ENCODE measurements around the gene PAK5. TPM values are rescaled to one million over a fixed set of nuclear protein-coding genes. Genes with fewer than 3 reads are reported as not detected.

PAK5 gene
- total RNA-seq, 4 donors from 2014 or later = 0.04 to 0.34 (median 0.24) TPM

DNA sequence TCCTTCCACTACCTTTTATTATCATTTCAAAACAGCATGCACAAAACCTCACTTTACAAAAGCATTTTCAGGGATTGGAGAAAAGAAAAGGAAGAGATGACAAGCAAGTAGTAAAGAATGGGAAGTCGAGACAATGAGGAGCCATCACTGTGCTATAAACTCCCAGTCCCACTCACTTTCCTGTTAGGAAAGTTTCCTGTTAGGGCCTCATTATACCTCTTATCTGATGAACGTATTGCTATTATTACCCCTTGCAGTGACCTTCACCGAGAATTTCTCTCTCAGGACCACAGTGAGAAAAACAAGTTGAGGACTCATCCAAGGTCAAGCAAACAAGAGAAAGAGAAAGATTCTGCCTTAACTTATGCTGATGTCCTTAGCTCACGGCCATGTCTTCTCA, 295.7 kb downstream of the PAK5 start:
- H3K4me1 ChIP-seq = no peaks in the 10 kb centered on the region
- 58 to 71% methylated on average over 4 of the region's 4 CpGs for WGBS, 2 donors
- TF ChIP-seq POLR2A (IDR thresholded peaks at IDR 0.05) = no peak
- TF ChIP-seq CTCF (IDR thresholded peaks at IDR 0.05) = no peak
- H3K36me3 ChIP-seq = no peaks in the 10 kb centered on the region
- no peak for DNase-seq
- no peak overlapping the region for H3K4me3 ChIP-seq
- no peaks in the 10 kb centered on the region for H3K27me3 ChIP-seq
- no peaks in the 10 kb centered on the region for H3K9me3 ChIP-seq
- H3K27ac ChIP-seq = no peak overlapping the region
- intact Hi-C loops (cut with DNase I) = no loop called here

DNA sequence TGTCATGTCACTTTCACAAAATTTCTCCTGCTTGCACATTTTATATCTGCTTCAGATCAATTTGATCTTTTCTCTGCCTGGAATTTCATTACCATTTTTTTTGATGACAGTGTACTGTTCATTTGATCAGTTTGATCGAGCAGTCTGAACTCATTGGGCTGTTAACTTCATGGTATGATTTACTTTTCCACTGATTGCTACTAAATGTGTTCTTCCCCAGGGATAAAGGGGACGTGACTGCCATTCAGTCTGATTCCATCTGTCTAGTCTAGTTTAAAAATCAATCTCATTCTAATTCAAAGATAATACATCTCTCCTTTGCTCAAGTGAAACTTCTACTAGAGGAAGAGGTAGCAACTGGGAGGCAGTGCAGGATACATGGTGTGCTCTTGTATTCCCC, 303.4 kb downstream of the PAK5 start:
- intact Hi-C loops (cut with DNase I) = no loop called here
- H3K9me3 ChIP-seq = no peaks in the 10 kb centered on the region
- no peaks in the 10 kb centered on the region for H3K36me3 ChIP-seq
- H3K4me1 ChIP-seq = no peaks in the 10 kb centered on the region
- H3K27me3 ChIP-seq = no peaks in the 10 kb centered on the region
- whole genome bisulfite sequencing, 2 donors = 80 to 92% methylated on average over 2 of the region's 2 CpGs
- no peak overlapping the region for H3K27ac ChIP-seq
- TF ChIP-seq POLR2A (IDR thresholded peaks at IDR 0.05) = no peak
- no peak for TF ChIP-seq CTCF (IDR thresholded peaks at IDR 0.05)
- no peak for DNase-seq
- H3K4me3 ChIP-seq = no peak overlapping the region

GRCh38 chr20:9534025-9534424, 304.9 kb downstream of the PAK5 start:
- 78 to 81% methylated on average over 5 of the region's 5 CpGs for WGBS, 2 donors
- no peaks in the 10 kb centered on the region for H3K9me3 ChIP-seq
- TF ChIP-seq CTCF (IDR thresholded peaks at IDR 0.05) (no peak), POLR2A (IDR thresholded peaks at IDR 0.05) (no peak)

GRCh38 chr20:9532069-9532838, 306.6 kb downstream of the PAK5 start:
- TF ChIP-seq POLR2A (IDR thresholded peaks at IDR 0.05) (no peak), CTCF (IDR thresholded peaks at IDR 0.05) (no peak)
- intact Hi-C loops (cut with DNase I) = no loop called here
- H3K27ac ChIP-seq = no peak overlapping the region
- no peaks in the 10 kb centered on the region for H3K36me3 ChIP-seq
- no peaks in the 10 kb centered on the region for H3K9me3 ChIP-seq
- no peak for DNase-seq
- 47 to 53% methylated on average over 3 to 4 of the region's 4 CpGs for WGBS, 2 donors
- H3K4me3 ChIP-seq = no peak overlapping the region
- H3K4me1 ChIP-seq = no peaks in the 10 kb centered on the region
- H3K27me3 ChIP-seq = no peaks in the 10 kb centered on the region

More at GRCh38 chr20:9534025-9534424, 304.9 kb downstream of the PAK5 start:
- intact Hi-C loops (cut with DNase I) = no loop called here
- no peak for DNase-seq
- H3K4me1 ChIP-seq = no peaks in the 10 kb centered on the region
- no peak overlapping the region for H3K27ac ChIP-seq
- no peaks in the 10 kb centered on the region for H3K27me3 ChIP-seq
- no peaks in the 10 kb centered on the region for H3K36me3 ChIP-seq
- H3K4me3 ChIP-seq = no peak overlapping the region

GRCh38 chr20:9531581-9531980, 307.3 kb downstream of the PAK5 start:
- Histone ChIP-seq H3K4me3 (no peak overlapping the region), H3K9me3 (no peaks in the 10 kb centered on the region), H3K36me3 (no peaks in the 10 kb centered on the region), H3K4me1 (no peaks in the 10 kb centered on the region), H3K27ac (no peak overlapping the region), H3K27me3 (no peaks in the 10 kb centered on the region)
- DNase-seq = no peak
- intact Hi-C loops (cut with DNase I) = no loop called here
- no peak for TF ChIP-seq POLR2A (IDR thresholded peaks at IDR 0.05)
- whole genome bisulfite sequencing, 2 donors = 57 to 63% methylated on average over 2 of the region's 2 CpGs

All from esophagus squamous epithelium (tissue), 5 donors.